ENCODE results near the gene FCHSD2.

Gene FCHSD2

DNA sequence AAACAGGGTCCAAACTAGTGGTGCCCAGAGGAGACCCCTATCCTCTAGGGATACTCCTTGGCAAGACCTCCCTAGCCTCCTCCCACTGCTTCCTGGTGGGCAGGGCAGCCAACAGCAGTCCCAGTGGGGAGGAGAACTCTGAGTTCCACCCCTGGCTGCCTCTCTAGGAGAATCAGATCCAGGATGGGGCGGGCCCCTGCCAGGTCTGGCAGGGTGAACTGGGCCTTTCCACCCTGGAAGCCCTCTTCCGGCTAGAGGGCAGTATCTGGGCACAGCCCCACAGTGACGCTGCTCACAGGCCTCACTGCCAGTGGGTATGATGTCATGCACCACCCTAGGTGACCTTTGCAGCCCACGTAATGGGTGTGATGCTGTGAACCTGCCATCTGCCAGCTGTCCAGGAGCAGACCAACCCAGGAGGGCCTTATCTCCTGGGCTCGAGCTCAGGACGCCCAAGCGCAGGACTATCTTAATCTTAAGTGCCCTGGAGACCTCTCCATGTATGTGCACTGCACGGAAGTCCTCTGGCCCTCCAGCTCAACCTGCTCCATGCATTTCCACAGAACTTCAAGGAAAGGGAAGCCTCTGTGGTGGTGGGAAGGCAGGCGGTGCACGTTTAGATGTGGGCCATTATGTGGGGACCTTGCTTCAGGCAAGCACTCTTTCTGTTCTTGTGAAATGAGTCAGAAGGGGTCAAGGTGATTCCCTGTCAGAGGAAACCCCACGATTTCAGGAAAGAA is 31.8 kb upstream of the FCHSD2 start:
- DNase-seq (ENCODE audit: low read depth, low spot score), result no peak
- H3K27ac ChIP-seq, result no peak overlapping the region

DNA sequence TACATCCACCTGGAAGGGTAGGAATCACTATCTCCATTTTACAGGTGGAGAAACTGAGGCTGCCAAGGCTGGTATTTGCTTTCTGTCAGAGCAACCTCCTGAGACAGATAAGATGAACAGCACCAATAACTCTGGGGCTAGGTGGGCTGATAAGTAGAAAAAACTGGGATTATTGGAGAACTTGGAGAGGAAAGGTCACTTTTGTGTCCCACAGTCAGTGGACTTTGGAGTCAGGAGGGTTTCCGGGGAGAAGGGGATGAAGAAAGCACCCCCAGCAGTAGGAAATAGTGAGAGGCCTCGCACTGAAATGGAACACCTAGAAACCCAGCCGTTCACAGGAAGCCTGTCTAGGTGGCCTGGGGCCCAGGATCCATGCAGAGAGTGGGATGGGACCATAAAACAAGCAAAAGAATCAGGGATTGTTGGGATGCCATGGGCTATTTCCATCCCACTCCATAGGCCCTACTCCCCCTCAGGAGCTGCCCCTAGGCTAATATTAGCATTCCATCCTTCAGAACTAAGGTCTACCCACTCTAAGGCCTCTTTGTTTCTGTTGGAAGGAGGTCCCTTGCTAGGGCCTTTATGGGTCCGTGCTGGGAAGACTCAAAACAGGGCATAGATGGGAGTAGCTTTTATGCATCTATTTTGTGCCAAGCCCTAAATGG is 31.0 kb upstream of the FCHSD2 start:
- no peak for DNase-seq (ENCODE audit: low read depth, low spot score)
- no peak overlapping the region for H3K27ac ChIP-seq

- no peak overlapping the region for H3K27ac ChIP-seq
- DNase-seq (ENCODE audit: low read depth, low spot score), result no peak
These were observed 29.5 kb upstream of the FCHSD2 start for GRCh38 chr11:73171436-73172161.

DNA sequence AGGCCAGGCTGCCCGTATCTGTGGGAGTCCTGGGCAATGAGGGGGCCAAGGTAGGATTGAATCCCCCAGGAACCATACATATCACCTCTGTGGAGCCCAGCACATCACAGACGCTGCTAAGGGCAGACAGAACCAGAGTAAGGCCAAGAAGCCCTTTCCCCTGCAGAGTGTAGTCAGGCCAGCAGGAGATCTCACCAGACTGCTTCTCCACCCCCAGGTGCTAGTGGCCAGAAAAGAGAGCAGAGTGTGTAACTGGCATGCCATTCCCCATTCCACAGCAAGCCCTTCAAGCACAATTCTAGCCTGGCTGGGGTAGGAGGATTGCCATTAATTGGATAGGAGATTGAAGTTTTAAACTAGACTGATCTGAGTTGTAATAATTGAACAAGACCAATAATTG is 28.0 kb upstream of the FCHSD2 start:
- no peak overlapping the region for H3K27ac ChIP-seq
- DNase-seq (ENCODE audit: low read depth, low spot score), result no peak

- H3K27ac ChIP-seq, result no peak overlapping the region
- DNase-seq (ENCODE audit: low read depth, low spot score), result no peak
These were observed 26.9 kb upstream of the FCHSD2 start for GRCh38 chr11:73168925-73169579.

DNA sequence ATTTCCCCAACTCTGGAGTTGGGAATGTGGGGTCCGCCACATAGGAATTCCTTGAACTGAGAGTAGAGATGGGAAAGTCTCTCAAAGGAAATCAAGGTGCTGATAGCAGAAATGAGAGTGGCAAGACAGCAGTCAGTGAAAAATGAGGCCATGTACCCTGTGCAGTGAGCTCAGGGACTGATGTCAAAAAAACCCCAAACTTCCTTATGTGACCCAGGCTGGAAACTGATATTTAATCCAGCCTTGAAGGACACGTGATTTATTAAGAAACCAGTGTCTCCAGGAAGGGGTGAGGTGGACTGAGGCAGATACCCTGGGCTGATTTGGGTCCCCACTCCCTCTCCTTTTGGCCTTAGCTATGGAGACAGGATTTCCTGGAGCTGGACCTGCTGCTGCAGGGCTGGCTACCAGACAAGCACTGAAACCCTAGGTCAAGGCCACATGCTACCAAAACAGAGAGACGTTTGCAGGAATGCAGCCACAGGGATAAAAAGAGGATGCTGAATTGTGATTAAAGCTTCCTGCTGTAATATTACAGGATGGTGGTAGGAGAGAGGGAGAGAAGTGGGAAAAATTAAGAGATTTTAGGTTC is 25.3 kb upstream of the FCHSD2 start:
- no peak for DNase-seq (ENCODE audit: low read depth, low spot score)
- H3K27ac ChIP-seq, result no peak overlapping the region

GRCh38 chr11:73164803-73165540 is 22.9 kb upstream of the FCHSD2 start:
- DNase-seq (ENCODE audit: low read depth, low spot score), result no peak

DNA sequence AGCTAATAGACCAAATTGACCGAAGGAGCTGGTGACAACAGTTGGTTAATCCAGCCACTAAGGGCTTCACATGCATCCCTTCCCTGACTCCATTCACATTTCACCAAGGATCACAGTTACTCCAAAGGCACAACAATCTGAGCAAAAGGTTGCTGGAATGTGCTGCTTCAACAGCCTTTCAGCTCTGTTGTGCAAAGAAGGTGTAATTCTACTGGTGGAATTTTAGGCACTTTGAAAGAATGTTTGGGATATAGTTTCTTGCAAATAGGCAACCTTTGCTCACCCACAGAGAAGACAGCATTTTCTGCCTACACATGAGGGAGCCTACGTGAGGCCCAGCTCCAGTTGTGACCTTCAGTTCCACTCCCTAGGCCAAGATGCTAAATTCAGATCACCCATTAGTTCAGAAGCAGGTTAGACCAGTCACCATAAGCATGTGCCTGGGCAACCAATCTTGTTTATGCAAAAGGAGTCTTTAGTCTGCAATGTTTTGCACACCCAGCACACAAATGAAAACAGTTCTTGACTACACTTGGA is 21.6 kb upstream of the FCHSD2 start:
- H3K27ac ChIP-seq, result no peak overlapping the region
- no peak for DNase-seq (ENCODE audit: low read depth, low spot score)

More at GRCh38 chr11:73164803-73165540, 22.9 kb upstream of the FCHSD2 start:
- no peak overlapping the region for H3K27ac ChIP-seq

- no peak for DNase-seq (ENCODE audit: low read depth, low spot score)
- H3K27ac ChIP-seq, result no peak overlapping the region
These were observed 20.1 kb upstream of the FCHSD2 start for GRCh38 chr11:73162196-73162740.

DNA sequence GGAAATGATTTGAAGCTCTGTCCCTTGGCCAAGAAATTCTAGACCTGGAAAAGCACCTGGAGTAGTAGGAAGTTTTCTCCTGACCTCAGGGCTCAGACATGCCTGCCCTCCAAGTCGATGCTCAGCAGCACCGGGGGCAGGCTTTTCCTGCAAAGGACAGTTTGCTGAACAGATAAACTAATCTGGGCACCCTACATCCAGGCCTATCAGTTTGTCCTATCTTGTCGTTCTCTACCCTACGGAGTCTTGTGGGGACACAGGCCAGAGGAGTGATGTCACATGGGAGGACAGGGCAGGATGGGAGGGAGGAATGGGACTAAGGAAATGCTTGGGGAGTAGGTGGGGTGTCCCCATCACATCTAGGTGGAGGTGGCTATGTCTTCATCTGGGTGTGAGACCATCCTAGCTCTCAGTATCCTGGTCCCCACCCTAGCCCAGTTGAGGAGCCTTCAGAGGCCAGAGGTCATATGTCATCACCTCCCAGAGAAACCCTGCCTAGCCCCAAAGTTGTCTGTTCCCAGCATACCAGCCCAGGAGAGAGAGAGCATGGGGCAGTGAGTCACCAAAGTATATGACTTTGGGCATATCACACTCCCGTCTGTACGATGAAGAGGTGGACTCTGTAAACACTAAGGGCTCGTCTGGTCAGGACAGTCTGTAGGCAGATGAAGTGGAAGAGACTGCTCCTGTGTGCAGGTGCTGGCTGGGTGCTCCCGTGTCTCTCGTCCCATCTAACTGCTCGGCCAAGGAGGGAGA is 18.1 kb upstream of the FCHSD2 start:
- H3K27ac ChIP-seq, result no peak overlapping the region
- no peak for DNase-seq (ENCODE audit: low read depth, low spot score)

DNA sequence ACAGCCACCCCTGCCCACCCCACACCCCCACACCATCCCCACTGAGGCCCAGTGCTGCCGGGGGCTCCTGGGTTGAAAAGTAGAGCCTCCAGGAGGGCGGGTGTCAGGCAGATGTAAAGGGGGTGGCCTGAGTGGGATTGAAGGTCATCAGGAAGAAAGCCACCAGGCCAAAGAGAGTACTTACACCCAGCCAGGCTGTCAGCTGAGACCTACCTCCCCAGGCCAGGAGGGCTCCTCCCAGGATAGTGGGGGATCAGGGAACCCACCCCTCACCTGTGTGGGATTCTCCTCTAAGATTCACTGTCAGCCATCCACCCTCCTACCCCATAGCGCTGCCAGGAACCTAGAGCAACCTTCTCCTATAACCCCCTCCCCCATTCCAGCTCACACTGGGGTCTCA is 17.2 kb upstream of the FCHSD2 start:
- H3K27ac ChIP-seq, result no peak overlapping the region
- DNase-seq (ENCODE audit: low read depth, low spot score), result no peak

- H3K27ac ChIP-seq, result no peak overlapping the region
- DNase-seq (ENCODE audit: low read depth, low spot score), result no peak
These were observed 16.4 kb upstream of the FCHSD2 start for GRCh38 chr11:73158356-73159051.

GRCh38 chr11:73157101-73158010 is 15.2 kb upstream of the FCHSD2 start:
- no peak for DNase-seq (ENCODE audit: low read depth, low spot score)
- H3K27ac ChIP-seq, result no peak overlapping the region

- H3K27ac ChIP-seq, result no peak overlapping the region
- no peak for DNase-seq (ENCODE audit: low read depth, low spot score)
These were observed 14.6 kb upstream of the FCHSD2 start for GRCh38 chr11:73156686-73157085.

- H3K27ac ChIP-seq, result no peak overlapping the region
- no peak for DNase-seq (ENCODE audit: low read depth, low spot score)
These were observed 14.0 kb upstream of the FCHSD2 start for GRCh38 chr11:73156114-73156513.

DNA sequence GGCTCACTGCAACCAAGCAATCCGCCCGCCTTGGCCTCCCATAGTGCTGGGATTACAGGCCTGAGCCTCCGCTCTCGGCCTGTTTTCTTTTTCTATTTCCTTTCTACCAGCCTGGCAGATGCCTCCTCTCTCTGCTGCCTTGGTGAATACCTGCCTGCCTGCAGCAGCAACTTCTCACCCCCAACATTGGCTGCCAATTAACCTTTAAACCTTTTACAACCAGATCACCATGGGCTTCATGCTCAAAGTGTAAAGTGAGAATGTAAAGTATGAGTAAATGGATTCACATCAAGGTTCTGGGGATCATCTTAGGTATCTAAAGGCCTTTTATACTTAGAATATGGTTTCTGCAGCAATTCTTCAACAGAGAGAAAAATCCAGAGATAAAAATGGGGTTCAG is 13.0 kb upstream of the FCHSD2 start:
- no peak for DNase-seq (ENCODE audit: low read depth, low spot score)
- H3K27ac ChIP-seq, result no peak overlapping the region

DNA sequence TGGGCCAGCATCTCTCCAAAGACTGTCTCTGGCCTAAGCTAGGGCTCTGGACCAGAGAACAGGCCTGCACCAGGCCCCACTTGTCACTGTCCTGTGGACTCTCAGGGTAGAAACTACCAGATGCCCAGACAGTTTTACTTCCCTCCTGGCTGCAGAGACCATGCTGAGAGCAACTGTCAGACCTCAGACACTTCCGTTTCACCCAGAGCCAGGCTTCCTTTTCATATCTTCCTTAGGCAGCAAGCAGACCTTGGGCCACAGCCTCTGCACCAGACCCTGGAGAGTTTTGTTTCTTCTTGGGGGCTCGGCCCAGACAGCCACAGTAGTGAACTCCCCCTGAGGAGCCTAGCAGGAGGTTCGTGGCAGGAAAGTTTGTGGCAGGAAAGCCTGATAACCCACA is 12.1 kb upstream of the FCHSD2 start:
- no peak overlapping the region for H3K27ac ChIP-seq
- no peak for DNase-seq (ENCODE audit: low read depth, low spot score)

All from epithelial cell of prostate (primary cell).